CD4-positive, alpha-beta memory T cell (primary cell): ENCODE data around the gene GSTM2. TPM values are rescaled to one million over a fixed set of nuclear protein-coding genes. Genes with fewer than 3 reads are reported as not detected.

Source experiments
- CTCF ChIA-PET: fragments of 350-600 bp; sonication (Branson Sonifier 250); formaldehyde crosslinking; loops from one replicate; lab custom pipeline; 2021; ENCODE audit warnings: inconsistent platforms; ENCODE audit not compliant: partially characterized antibody; lab: Charles Lee
- POLR2A ChIA-PET: fragments of 350-600 bp; sonication (Branson Sonifier 250); formaldehyde crosslinking; loops from one replicate; lab custom pipeline; 2021; ENCODE audit not compliant: partially characterized antibody; lab: Charles Lee
- DNase-seq, 5 donors: peaks; one replicate each; pipeline versions ENCODE4 v3.0.0 to v3.0.0-alpha.2; 2020 to 2022; ENCODE audit warnings: mixed read lengths in 1 of 5
- H3K27ac ChIP-seq: one replicate; pipeline ENCODE4 v1.7.0; 2013; ENCODE audit warnings: low read depth, low read length
- H3K27me3 ChIP-seq: 2 replicates; pipeline ENCODE4 v1.7.0; 2013; ENCODE audit warnings: mild to moderate bottlenecking, low read length, moderate library complexity; ENCODE audit not compliant: insufficient read depth
- H3K36me3 ChIP-seq: 2 replicates; pipeline ENCODE4 v1.7.0; 2013; ENCODE audit warnings: mild to moderate bottlenecking, low read length, moderate library complexity; ENCODE audit not compliant: insufficient read depth
- H3K4me1 ChIP-seq: 2 replicates; pipeline ENCODE4 v1.7.0; 2013; ENCODE audit warnings: mild to moderate bottlenecking, low read length, moderate library complexity; ENCODE audit not compliant: insufficient read depth
- H3K4me3 ChIP-seq, 2 donors: one replicate each; pipeline ENCODE4 v1.7.0; 2013; ENCODE audit warnings: low read length in 2 of 2, mild to moderate bottlenecking in 1 of 2
- H3K9me3 ChIP-seq, 2 donors: one replicate each; pipeline ENCODE4 v1.7.0; 2013; ENCODE audit warnings: low read length in 2 of 2, control low read depth in 1 of 2; ENCODE audit not compliant: control insufficient read depth in 1 of 2
- H3K27ac Mint-ChIP-seq, 7 donors: one replicate each; pipeline ENCODE4 v1.8.0; 2020 to 2021; ENCODE audit warnings: mixed read lengths in 7 of 7, mild to moderate bottlenecking in 6 of 7, inconsistent platforms in 3 of 7, moderate library complexity in 3 of 7
- H3K27me3 Mint-ChIP-seq, 2 donors: one replicate each; pipeline ENCODE4 v1.8.0; 2020 to 2021; ENCODE audit warnings: mixed read lengths in 2 of 2
- H3K36me3 Mint-ChIP-seq, 2 donors: one replicate each; pipeline ENCODE4 v1.8.0; 2020 to 2021; ENCODE audit warnings: mixed read lengths in 2 of 2, inconsistent platforms in 1 of 2, mild to moderate bottlenecking in 1 of 2
- H3K4me1 Mint-ChIP-seq, 4 donors: one replicate each; pipeline ENCODE4 v1.8.0; 2020 to 2021; ENCODE audit warnings: mixed read lengths in 4 of 4, mild to moderate bottlenecking in 1 of 4
- H3K4me3 Mint-ChIP-seq, 8 donors: one replicate each; pipeline ENCODE4 v1.8.0; 2020 to 2021; ENCODE audit warnings: mixed read lengths in 8 of 8, mild to moderate bottlenecking in 7 of 8, moderate library complexity in 6 of 8, inconsistent platforms in 3 of 8
- H3K9me3 Mint-ChIP-seq, 8 donors: one replicate each; pipeline ENCODE4 v1.8.0; 2020 to 2021; ENCODE audit warnings: mixed read lengths in 8 of 8, mild to moderate bottlenecking in 5 of 8, inconsistent platforms in 3 of 8, moderate library complexity in 1 of 8
- intact Hi-C: fragments of 100-400 bp; cut with micrococcal nuclease; formaldehyde crosslinking; loops from one replicate; pipeline ENCODE4 v1.15.1; 2023
- polyA plus RNA-seq, 2 donors: library from polyadenylated mRNA; unstranded; fragments of 300-500 nt; fragmentation: Illumina TruSeq; gene quantifications; one replicate each; pipeline ENCODE4 v1.2.3, GENCODE V29; 2021
- total RNA-seq, 2 experiments: library from RNA; stranded (reverse); gene quantifications; one replicate each; pipeline ENCODE4 v1.2.3, GENCODE V29; 2021

The GSTM2 gene
- total RNA-seq (10 to 100 TPM; 30.9 to 31.4 TPM), polyA plus RNA-seq (10 to 100 TPM; 11.8 to 14.0 TPM)

DNA sequence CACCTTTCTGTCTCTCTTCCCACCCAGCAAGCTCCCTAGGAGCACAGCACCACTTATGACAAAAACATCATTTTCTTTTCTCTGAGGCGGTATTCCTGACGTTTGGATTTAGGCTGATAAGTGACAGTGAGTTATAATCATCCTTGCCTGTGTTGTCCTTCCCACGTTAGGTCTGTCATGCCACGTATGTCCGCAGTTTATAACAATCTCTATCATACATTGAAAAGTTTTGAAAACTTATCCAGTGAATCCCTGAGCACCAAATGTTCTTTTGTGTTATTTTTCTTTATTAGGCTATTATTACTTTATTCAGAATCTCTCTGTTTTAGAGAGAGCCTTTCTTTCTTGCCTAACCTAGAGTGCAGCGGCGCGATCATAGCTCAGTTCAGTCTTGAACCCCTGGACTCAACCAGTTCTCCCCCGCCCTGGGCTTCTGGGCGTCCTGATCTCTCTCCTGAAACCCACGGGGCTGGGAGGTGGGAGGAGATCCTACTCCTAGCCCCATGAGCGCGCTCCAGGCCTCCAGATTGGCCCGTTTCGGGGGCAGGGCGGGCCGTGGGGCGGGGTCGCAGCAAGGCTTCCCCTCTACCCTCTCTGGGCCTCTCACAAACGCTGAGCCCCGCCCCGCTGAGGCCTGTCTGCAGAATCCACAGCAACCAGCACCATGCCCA is at the start of gene GSTM2:
Gene GSTM2 (plus strand): TSS at position 606 of the 671 bp plus-strand sequence. CDS start 59 bp downstream, at position 665.
- no peaks in the 10 kb centered on the region for H3K9me3 ChIP-seq
- no peaks in the 10 kb centered on the region for H3K27me3 ChIP-seq
- Mint-ChIP-seq H3K36me3 (no peaks in the 10 kb centered on the region), H3K27me3 (no peaks in the 10 kb centered on the region), H3K4me1 (peaks cover 8 to 21% (median 15%) of the 10 kb centered on the region in 4 donors), H3K4me3 (peak within 1 kb of the TSS; percentile 70 to 88 (median 80)), H3K9me3 (peaks cover 0 to 2% (median 0%) of the 10 kb centered on the region in 8 donors), H3K27ac (peak within 1 kb of the TSS in 5 of 7 donors; percentile 4 to 74 (median 41))
- H3K4me1 ChIP-seq: peaks cover 6% of the 10 kb centered on the region
- peak within 1 kb of the TSS in 1 of 2 donors; percentile 30 for H3K4me3 ChIP-seq
- peak; percentile 64 to 79 (median 67) for DNase-seq
- intact Hi-C loops: no loop called here
- CTCF ChIA-PET: interaction anchor here (0.6 to 4.0 kb wide), 4 partner anchors 12 to 362 kb away, joined by 3 to 17 read pairs (median 4); no protein-coding TSS in a partner anchor
- no peak within 1 kb of the TSS for H3K27ac ChIP-seq
- POLR2A ChIA-PET: interaction anchor here (1.4 kb wide), 2 partner anchors 9 to 15 kb away, joined by 3 read pairs; no protein-coding TSS in a partner anchor
- no peaks in the 10 kb centered on the region for H3K36me3 ChIP-seq

GRCh38 chr1:109618661-109619575 is 48.9 kb upstream of the GSTM2 start:
- Mint-ChIP-seq H3K27me3 (no peaks in the 10 kb centered on the region), H3K4me3 (peak overlapping the region; percentile 92 to 99 (median 96)), H3K27ac (peak overlapping the region; percentile 91 to 99 (median 99)), H3K36me3 (peaks cover 0 to 15% of the 10 kb centered on the region in 2 donors), H3K4me1 (peaks cover 48 to 79% (median 56%) of the 10 kb centered on the region in 4 donors), H3K9me3 (peaks cover 0 to 2% (median 0%) of the 10 kb centered on the region in 8 donors)
- Histone ChIP-seq H3K4me3 (peak overlapping the region; percentile 76 to 93), H3K9me3 (no peaks in the 10 kb centered on the region), H3K27ac (peak overlapping the region; percentile 96), H3K27me3 (no peaks in the 10 kb centered on the region), H3K4me1 (peaks cover 64% of the 10 kb centered on the region), H3K36me3 (no peaks in the 10 kb centered on the region)
- CTCF ChIA-PET: interaction anchor here (1.1 to 3.1 kb wide), 6 partner anchors 19 to 155 kb away, joined by 3 to 26 read pairs (median 6); partner anchors contain the start of gene GNAI3
- POLR2A ChIA-PET: interaction anchor here (1.1 to 8.3 kb wide), 6 partner anchors 16 to 366 kb away, joined by 6 to 114 read pairs (median 8); partner anchors contain the start of genes AHCYL1, ATXN7L2 and GNAI3
- DNase-seq: no peak
- intact Hi-C loops: no loop called here

DNA sequence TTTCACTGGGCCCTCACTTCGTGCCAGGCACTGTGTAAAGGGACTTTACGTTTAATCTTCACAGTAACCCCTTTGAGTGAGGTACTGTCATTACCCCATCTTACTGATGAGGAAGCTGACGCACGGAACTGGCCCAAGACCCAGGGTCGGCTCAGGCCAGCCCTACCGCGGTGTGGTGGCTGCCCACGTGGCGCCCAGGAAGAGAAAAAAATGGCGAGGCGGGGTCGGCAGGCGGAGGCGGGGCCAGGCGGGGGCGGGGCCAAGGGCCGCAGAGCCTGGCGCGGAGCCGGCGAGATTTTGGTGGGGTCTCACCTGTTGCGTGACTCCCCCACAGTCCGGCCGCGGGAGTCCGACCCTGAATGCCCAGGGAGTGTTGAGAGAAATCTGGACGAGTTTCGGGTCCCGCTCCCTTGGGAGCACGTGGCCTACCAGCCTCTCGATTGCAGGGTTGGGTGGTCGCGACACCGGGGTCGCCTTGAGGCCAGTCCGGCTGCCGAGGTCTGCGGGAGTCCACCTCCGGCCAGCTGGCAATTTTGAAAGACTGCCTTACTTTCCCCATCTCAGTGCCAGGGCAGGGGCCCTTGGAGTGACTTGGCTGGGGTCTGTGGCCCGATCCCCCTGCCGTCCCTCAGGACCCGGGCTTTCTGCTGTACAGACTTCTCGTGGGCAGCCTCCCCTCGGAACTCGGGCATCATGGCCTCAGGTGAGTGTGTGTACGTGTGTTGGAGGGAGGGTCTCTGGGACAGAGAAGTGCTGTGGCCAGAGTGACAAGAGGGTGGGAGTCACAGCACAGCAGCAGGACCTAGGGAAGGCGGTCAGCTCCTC is 48.1 kb upstream of the GSTM2 start, which contains the start of the genes AMPD2 and GNAT2:
Gene AMPD2 (plus strand): TSS at position 262 of the 825 bp plus-strand sequence. CDS start 1,339 bp downstream, outside the sequence.
Gene GNAT2 (minus strand): TSS at position 41 of the 825 bp plus-strand sequence. CDS start 6,746 bp downstream, outside the sequence.
- peaks cover 0 to 15% of the 10 kb centered on the region in 2 donors for H3K36me3 Mint-ChIP-seq
- Histone ChIP-seq H3K9me3 (no peaks in the 10 kb centered on the region), H3K27me3 (no peaks in the 10 kb centered on the region), H3K4me3 (peak within 1 kb of the TSS; percentile 76 to 93), H3K27ac (peak within 1 kb of the TSS; percentile 96), H3K4me1 (peaks cover 73% of the 10 kb centered on the region), H3K36me3 (no peaks in the 10 kb centered on the region)
- intact Hi-C loops: loop anchor here (1.0 to 5.0 kb wide), 5 partner anchors 71 to 719 kb away; partner anchors contain the start of genes ATXN7L2, GNAI3, PSMA5 and RBM15
- H3K4me3 Mint-ChIP-seq: peak within 1 kb of the TSS; percentile 92 to 99 (median 96)
- H3K9me3 Mint-ChIP-seq: peaks cover 0 to 2% (median 0%) of the 10 kb centered on the region in 8 donors
- H3K4me1 Mint-ChIP-seq: peaks cover 49 to 88% (median 61%) of the 10 kb centered on the region in 4 donors
- no peaks in the 10 kb centered on the region for H3K27me3 Mint-ChIP-seq
- H3K27ac Mint-ChIP-seq: peak within 1 kb of the TSS; percentile 91 to 99 (median 99)
- peak; percentile 75 to 84 (median 77) for DNase-seq
- ChIA-PET CTCF (interaction anchor here (1.0 to 3.1 kb wide), 7 partner anchors 20 to 365 kb away, joined by 3 to 26 read pairs (median 4); partner anchors contain the start of genes AHCYL1 and GNAI3), POLR2A (interaction anchor here (0.9 to 8.3 kb wide), 15 partner anchors 11 to 414 kb away, joined by 3 to 114 read pairs (median 4); partner anchors contain the start of genes AHCYL1, ATXN7L2, GNAI3 and GSTM4)

- H3K4me3 ChIP-seq: peak overlapping the region; percentile 76 to 93
- intact Hi-C loops: loop anchor here (1.0 to 5.0 kb wide), 5 partner anchors 72 to 718 kb away; partner anchors contain the start of genes ATXN7L2, GNAI3, PSMA5 and RBM15
- DNase-seq: peak in 1 of 5 donors; percentile 18
Observed at GRCh38 chr1:109620401-109620791, 47.5 kb upstream of the GSTM2 start.

GRCh38 chr1:109620841-109621286 is 47.0 kb upstream of the GSTM2 start:
- peak; percentile 96 to 99 (median 97) for DNase-seq
- peak overlapping the region; percentile 96 for H3K27ac ChIP-seq
- H3K36me3 ChIP-seq: peaks cover 5% of the 10 kb centered on the region
- CTCF ChIA-PET: interaction anchor here (0.8 to 3.1 kb wide), 5 partner anchors 8 to 153 kb away, joined by 3 to 26 read pairs (median 8); partner anchors contain the start of gene GNAI3
- Mint-ChIP-seq H3K27me3 (no peaks in the 10 kb centered on the region), H3K36me3 (peaks cover 1 to 22% of the 10 kb centered on the region in 2 donors), H3K27ac (peak overlapping the region; percentile 91 to 99 (median 99)), H3K4me3 (peak overlapping the region; percentile 92 to 99 (median 96)), H3K9me3 (peaks cover 0 to 2% (median 0%) of the 10 kb centered on the region in 8 donors), H3K4me1 (peaks cover 47 to 86% (median 58%) of the 10 kb centered on the region in 4 donors)
- intact Hi-C loops: loop anchor here (1.0 to 5.0 kb wide), 6 partner anchors 73 to 718 kb away; partner anchors contain the start of genes ATXN7L2, GNAI3, PSMA5 and RBM15
- POLR2A ChIA-PET: interaction anchor here (0.6 to 8.3 kb wide), 16 partner anchors 9 to 413 kb away, joined by 3 to 114 read pairs (median 4); partner anchors contain the start of genes AHCYL1, ATXN7L2, GNAI3 and GSTM4
- peak overlapping the region; percentile 76 to 93 for H3K4me3 ChIP-seq
- H3K9me3 ChIP-seq: no peaks in the 10 kb centered on the region
- H3K27me3 ChIP-seq: no peaks in the 10 kb centered on the region
- peaks cover 72% of the 10 kb centered on the region for H3K4me1 ChIP-seq

More at GRCh38 chr1:109620401-109620791, 47.5 kb upstream of the GSTM2 start:
- no peaks in the 10 kb centered on the region for H3K9me3 ChIP-seq
- Mint-ChIP-seq H3K36me3 (peaks cover 0 to 18% of the 10 kb centered on the region in 2 donors), H3K4me3 (peak overlapping the region; percentile 92 to 99 (median 96)), H3K27me3 (no peaks in the 10 kb centered on the region), H3K9me3 (peaks cover 0 to 2% (median 0%) of the 10 kb centered on the region in 8 donors), H3K27ac (peak overlapping the region; percentile 91 to 99 (median 99)), H3K4me1 (peaks cover 49 to 89% (median 61%) of the 10 kb centered on the region in 4 donors)
- H3K27me3 ChIP-seq: no peaks in the 10 kb centered on the region
- POLR2A ChIA-PET: interaction anchor here (0.6 to 8.3 kb wide), 17 partner anchors 8 to 414 kb away, joined by 3 to 114 read pairs (median 4); partner anchors contain the start of genes AHCYL1, ATXN7L2, GNAI3 and GSTM4
- CTCF ChIA-PET: interaction anchor here (0.8 to 3.1 kb wide), 7 partner anchors 8 to 364 kb away, joined by 3 to 26 read pairs (median 4); partner anchors contain the start of genes AHCYL1 and GNAI3
- H3K4me1 ChIP-seq: peaks cover 76% of the 10 kb centered on the region
- H3K27ac ChIP-seq: peak overlapping the region; percentile 96
- H3K36me3 ChIP-seq: peaks cover under 1% of the 10 kb centered on the region
